HepG2 (cell line): ENCODE measurements around the gene SYNE2. TPM values are rescaled to one million over a fixed set of nuclear protein-coding genes. Genes with fewer than 3 reads are reported as not detected.
A peak's percentile ranks its signal among the peaks of the same experiment; 100 is the strongest.

Experiments used
- GLMP ChIP-seq: sonication (generic); formaldehyde crosslinking; IDR thresholded peaks from 2 replicates; pipeline ENCODE4 v1.9.0; 2021; ENCODE audit warnings: missing genetic modification reagents, mild to moderate bottlenecking, borderline replicate concordance
- HOXA9 ChIP-seq: sonication (generic); formaldehyde crosslinking; IDR thresholded peaks from 2 replicates; pipeline ENCODE4 v1.8.1; 2022; ENCODE audit warnings: missing genetic modification reagents, mild to moderate bottlenecking, moderate library complexity, borderline replicate concordance
- SIX4 ChIP-seq: sonication (generic); formaldehyde crosslinking; IDR thresholded peaks from 2 replicates; pipeline ENCODE4 v1.4.0; 2020; ENCODE audit warnings: missing genetic modification reagents
- SOX6 ChIP-seq, 2 experiments: fragments of 450-650 bp in 1 of 2; sonication (generic) in 1 of 2; formaldehyde crosslinking in 1 of 2; IDR thresholded peaks; 2 replicates each; pipeline versions ENCODE4 v1.4.0 to v1.6.1; 2017 to 2020; ENCODE audit warnings: antibody characterized with exemption in 1 of 2, mild to moderate bottlenecking in 1 of 2, missing genetic modification reagents in 1 of 2
- TFAP4 ChIP-seq: sonication (generic); IDR thresholded peaks from 2 replicates; pipeline ENCODE4 v1.6.1; 2016; ENCODE audit warnings: low read depth, borderline replicate concordance
- THAP9 ChIP-seq: sonication (generic); formaldehyde crosslinking; IDR thresholded peaks from 2 replicates; pipeline ENCODE4; 2020; ENCODE audit warnings: missing genetic modification reagents, mild to moderate bottlenecking, borderline replicate concordance
- ZNF343 ChIP-seq: sonication (generic); formaldehyde crosslinking; IDR thresholded peaks from 2 replicates; pipeline ENCODE4 v1.4.0; 2020; ENCODE audit warnings: mild to moderate bottlenecking, missing genetic modification reagents
- polyA plus RNA-seq, 8 experiments: library from polyadenylated mRNA; depleted of rRNA in 3 of 8; stranded (reverse) in 7 of 8; unstranded in 1 of 8; fragments of >200 nt; fragmentation: Illumina TruSeq in 4 of 8; extraction: Trizol in 4 of 8; gene quantifications; 2 replicates each; pipeline versions ENCODE4 v1.2.1 to v1.2.3, GENCODE V29; 2011 to 2016; ENCODE audit warnings: low read depth in 4 of 8, missing spikeins in 1 of 8, mixed read lengths in 1 of 8; ENCODE audit not compliant: insufficient read depth in 1 of 8
- total RNA-seq, 5 experiments: library from RNA; depleted of rRNA; stranded (reverse); fragments of >200 nt; fragmentation: Illumina TruSeq; extraction: Trizol; gene quantifications; 2 replicates each; pipeline ENCODE4 v1.2.3, GENCODE V29; 2016; ENCODE audit warnings: low read depth in 1 of 5
- TF ChIP-seq, protein P1 (sequence below): sonication (generic); formaldehyde crosslinking; IDR thresholded peaks from 2 replicates; pipeline ENCODE4 v1.5.0; 2020; ENCODE audit warnings: mild to moderate bottlenecking, missing genetic modification reagents, borderline replicate concordance

The SYNE2 gene
- total and polyA plus RNA-seq, 2 of the 13 experiments (the other 11 are each of a cell fraction or from before 2014, with no cell fraction given): 6.2 to 13.3 TPM

- TF ChIP-seq, protein P1, sequence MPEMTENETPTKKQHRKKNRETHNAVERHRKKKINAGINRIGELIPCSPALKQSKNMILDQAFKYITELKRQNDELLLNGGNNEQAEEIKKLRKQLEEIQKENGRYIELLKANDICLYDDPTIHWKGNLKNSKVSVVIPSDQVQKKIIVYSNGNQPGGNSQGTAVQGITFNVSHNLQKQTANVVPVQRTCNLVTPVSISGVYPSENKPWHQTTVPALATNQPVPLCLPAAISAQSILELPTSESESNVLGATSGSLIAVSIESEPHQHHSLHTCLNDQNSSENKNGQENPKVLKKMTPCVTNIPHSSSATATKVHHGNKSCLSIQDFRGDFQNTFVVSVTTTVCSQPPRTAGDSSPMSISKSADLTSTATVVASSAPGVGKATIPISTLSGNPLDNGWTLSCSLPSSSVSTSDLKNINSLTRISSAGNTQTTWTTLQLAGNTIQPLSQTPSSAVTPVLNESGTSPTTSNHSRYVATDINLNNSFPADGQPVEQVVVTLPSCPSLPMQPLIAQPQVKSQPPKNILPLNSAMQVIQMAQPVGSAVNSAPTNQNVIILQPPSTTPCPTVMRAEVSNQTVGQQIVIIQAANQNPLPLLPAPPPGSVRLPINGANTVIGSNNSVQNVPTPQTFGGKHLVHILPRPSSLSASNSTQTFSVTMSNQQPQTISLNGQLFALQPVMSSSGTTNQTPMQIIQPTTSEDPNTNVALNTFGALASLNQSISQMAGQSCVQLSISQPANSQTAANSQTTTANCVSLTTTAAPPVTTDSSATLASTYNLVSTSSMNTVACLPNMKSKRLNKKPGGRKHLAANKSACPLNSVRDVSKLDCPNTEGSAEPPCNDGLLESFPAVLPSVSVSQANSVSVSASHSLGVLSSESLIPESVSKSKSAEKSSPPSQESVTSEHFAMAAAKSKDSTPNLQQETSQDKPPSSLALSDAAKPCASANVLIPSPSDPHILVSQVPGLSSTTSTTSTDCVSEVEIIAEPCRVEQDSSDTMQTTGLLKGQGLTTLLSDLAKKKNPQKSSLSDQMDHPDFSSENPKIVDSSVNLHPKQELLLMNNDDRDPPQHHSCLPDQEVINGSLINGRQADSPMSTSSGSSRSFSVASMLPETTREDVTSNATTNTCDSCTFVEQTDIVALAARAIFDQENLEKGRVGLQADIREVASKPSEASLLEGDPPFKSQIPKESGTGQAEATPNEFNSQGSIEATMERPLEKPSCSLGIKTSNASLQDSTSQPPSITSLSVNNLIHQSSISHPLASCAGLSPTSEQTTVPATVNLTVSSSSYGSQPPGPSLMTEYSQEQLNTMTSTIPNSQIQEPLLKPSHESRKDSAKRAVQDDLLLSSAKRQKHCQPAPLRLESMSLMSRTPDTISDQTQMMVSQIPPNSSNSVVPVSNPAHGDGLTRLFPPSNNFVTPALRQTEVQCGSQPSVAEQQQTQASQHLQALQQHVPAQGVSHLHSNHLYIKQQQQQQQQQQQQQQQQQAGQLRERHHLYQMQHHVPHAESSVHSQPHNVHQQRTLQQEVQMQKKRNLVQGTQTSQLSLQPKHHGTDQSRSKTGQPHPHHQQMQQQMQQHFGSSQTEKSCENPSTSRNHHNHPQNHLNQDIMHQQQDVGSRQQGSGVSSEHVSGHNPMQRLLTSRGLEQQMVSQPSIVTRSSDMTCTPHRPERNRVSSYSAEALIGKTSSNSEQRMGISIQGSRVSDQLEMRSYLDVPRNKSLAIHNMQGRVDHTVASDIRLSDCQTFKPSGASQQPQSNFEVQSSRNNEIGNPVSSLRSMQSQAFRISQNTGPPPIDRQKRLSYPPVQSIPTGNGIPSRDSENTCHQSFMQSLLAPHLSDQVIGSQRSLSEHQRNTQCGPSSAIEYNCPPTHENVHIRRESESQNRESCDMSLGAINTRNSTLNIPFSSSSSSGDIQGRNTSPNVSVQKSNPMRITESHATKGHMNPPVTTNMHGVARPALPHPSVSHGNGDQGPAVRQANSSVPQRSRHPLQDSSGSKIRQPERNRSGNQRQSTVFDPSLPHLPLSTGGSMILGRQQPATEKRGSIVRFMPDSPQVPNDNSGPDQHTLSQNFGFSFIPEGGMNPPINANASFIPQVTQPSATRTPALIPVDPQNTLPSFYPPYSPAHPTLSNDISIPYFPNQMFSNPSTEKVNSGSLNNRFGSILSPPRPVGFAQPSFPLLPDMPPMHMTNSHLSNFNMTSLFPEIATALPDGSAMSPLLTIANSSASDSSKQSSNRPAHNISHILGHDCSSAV: no peak
- TF ChIP-seq ZNF343 (CRISPR knock-in tag): no peak
- no peak for TF ChIP-seq HOXA9 (CRISPR knock-in tag)
- no peak for TF ChIP-seq SIX4 (CRISPR knock-in tag)
- TF ChIP-seq THAP9 (CRISPR knock-in tag): no peak
- peak; percentile 40; the same call in 1 of the 2 replicates for TF ChIP-seq TFAP4
- no peak for TF ChIP-seq GLMP (CRISPR knock-in tag)
- TF ChIP-seq SOX6 (IDR thresholded peaks at IDR 0.05): no peak
- peak; percentile 48; the same call in 1 of the 2 replicates for TF ChIP-seq SOX6 (CRISPR knock-in tag; IDR thresholded peaks at IDR 0.05)
These were observed 70.1 kb downstream of the SYNE2 start (continued) for GRCh38 chr14:63922696-63923421.
